Tibial nerve (tissue), 4 donors: ENCODE data around the gene MYH14. TPM values are rescaled to one million over a fixed set of nuclear protein-coding genes. Genes with fewer than 3 reads are reported as not detected.

ENCODE experiments used
- DNase-seq, 2 donors: peaks; one replicate each; pipeline ENCODE4 v3.0.0-alpha.2; 2019; ENCODE audit warnings: low spot score in 2 of 2
- H3K27ac ChIP-seq, 4 donors: fragments of 200-600 bp; sonication (generic) in 3 of 4; one replicate each; pipeline ENCODE4 v1.5.1; 2017 to 2019; ENCODE audit warnings: mild to moderate bottlenecking in 1 of 4
- H3K27me3 ChIP-seq, 2 donors: fragments of 200-600 bp; sonication (generic) in 1 of 2; one replicate each; pipeline versions ENCODE4 v1.5.1 to v1.6.0; 2017 to 2019
- H3K36me3 ChIP-seq, 3 donors: fragments of 200-600 bp; sonication (generic); one replicate each; pipeline ENCODE4 v1.5.1; 2018 to 2019
- H3K4me1 ChIP-seq, 4 donors: fragments of 200-600 bp; sonication (generic) in 3 of 4; one replicate each; pipeline ENCODE4 v1.5.1; 2017 to 2019
- H3K4me3 ChIP-seq, 4 donors: fragments of 200-600 bp; sonication (generic) in 3 of 4; one replicate each; pipeline ENCODE4 v1.5.1; 2017 to 2019; ENCODE audit warnings: mild to moderate bottlenecking in 1 of 4, moderate library complexity in 1 of 4
- H3K9me3 ChIP-seq, 4 donors: fragments of 200-600 bp; sonication (generic) in 3 of 4; one replicate each; pipeline ENCODE4 v1.5.1; 2017 to 2019
- CTCF ChIP-seq, 5 experiments: fragments of 200-600 bp in 3 of 5; fragments of 450-650 bp in 2 of 5; sonication (generic) in 3 of 5; IDR thresholded peaks; one replicate each; pipeline ENCODE4 v1.5.1; 2016 to 2019; ENCODE audit warnings: antibody characterized with exemption in 5 of 5, mild to moderate bottlenecking in 3 of 5, moderate library complexity in 2 of 5
- EP300 ChIP-seq, 2 donors: sonication (generic); formaldehyde crosslinking; IDR thresholded peaks; one replicate each; pipeline ENCODE4 v1.6.1; 2017; ENCODE audit warnings: antibody characterized with exemption in 2 of 2, mild to moderate bottlenecking in 1 of 2
- POLR2A ChIP-seq, 2 donors: fragments of 450-650 bp; IDR thresholded peaks; one replicate each; pipeline ENCODE4 v1.6.1; 2017; ENCODE audit warnings: antibody characterized with exemption in 2 of 2, mild to moderate bottlenecking in 2 of 2, moderate library complexity in 2 of 2
- WGBS, 2 donors: methylation state at CpG; one replicate each; pipeline ENCODE4 v1.1.5; 2018; 5-methylcytosine and 5-hydroxymethylcytosine counted together
- total RNA-seq, 4 donors: library from RNA; depleted of rRNA; stranded (reverse); fragments of >200 nt; gene quantifications; one replicate each; pipeline ENCODE4 v1.1.0, GENCODE V29; 2016

Gene MYH14
- total RNA-seq, 4 donors from 2014 or later, result 12.9 to 30.3 (median 15.3) TPM

- Histone ChIP-seq H3K4me3 (no peak overlapping the region), H3K9me3 (no peaks in the 10 kb centered on the region), H3K27ac (no peak overlapping the region), H3K36me3 (no peaks in the 10 kb centered on the region), H3K27me3 (peaks cover 0 to 31% of the 10 kb centered on the region in 2 donors), H3K4me1 (peaks cover 0 to 6% (median 0%) of the 10 kb centered on the region in 4 donors)
- TF ChIP-seq CTCF (IDR thresholded peaks at IDR 0.05) (no peak), POLR2A (IDR thresholded peaks at IDR 0.05) (no peak), EP300 (IDR thresholded peaks at IDR 0.05) (no peak)
- WGBS, 2 donors, result 78 to 79% methylated on average over 11 of the region's 11 CpGs
- no peak for DNase-seq
Observed at GRCh38 chr19:50319156-50319555, 115.7 kb downstream of the MYH14 start.

- H3K36me3 ChIP-seq, result no peaks in the 10 kb centered on the region
- no peaks in the 10 kb centered on the region for H3K4me1 ChIP-seq
- no peaks in the 10 kb centered on the region for H3K9me3 ChIP-seq
- no peak for DNase-seq
- no peak overlapping the region for H3K27ac ChIP-seq
- 86 to 95% methylated on average over 9 to 12 of the region's 12 CpGs for WGBS, 2 donors
- H3K27me3 ChIP-seq, result peaks cover 0 to 22% of the 10 kb centered on the region in 2 donors
- no peak overlapping the region for H3K4me3 ChIP-seq
- no peak for TF ChIP-seq POLR2A (IDR thresholded peaks at IDR 0.05)
- no peak for TF ChIP-seq CTCF (IDR thresholded peaks at IDR 0.05)
- no peak for TF ChIP-seq EP300 (IDR thresholded peaks at IDR 0.05)
Observed at GRCh38 chr19:50320051-50320450, 116.6 kb downstream of the MYH14 start.

- no peak for TF ChIP-seq POLR2A (IDR thresholded peaks at IDR 0.05)
- TF ChIP-seq CTCF (IDR thresholded peaks at IDR 0.05), result no peak
Observed at GRCh38 chr19:50320596-50320995, 117.2 kb downstream of the MYH14 start.

GRCh38 chr19:50321831-50322230 is 118.4 kb downstream of the MYH14 start:
- Histone ChIP-seq H3K27me3 (peaks cover 0 to 13% of the 10 kb centered on the region in 2 donors), H3K9me3 (no peaks in the 10 kb centered on the region), H3K4me1 (peaks cover 0 to 17% (median 6%) of the 10 kb centered on the region in 4 donors), H3K4me3 (no peak overlapping the region), H3K36me3 (no peaks in the 10 kb centered on the region), H3K27ac (no peak overlapping the region)
- DNase-seq, result no peak
- TF ChIP-seq CTCF (IDR thresholded peaks at IDR 0.05) (no peak), EP300 (IDR thresholded peaks at IDR 0.05) (no peak), POLR2A (IDR thresholded peaks at IDR 0.05) (no peak)
- 84 to 89% methylated on average over 4 of the region's 4 CpGs for WGBS, 2 donors

More at GRCh38 chr19:50320596-50320995, 117.2 kb downstream of the MYH14 start:
- H3K4me1 ChIP-seq, result peaks cover 0 to 5% (median 0%) of the 10 kb centered on the region in 4 donors
- WGBS, 2 donors, result 88 to 91% methylated on average over 20 of the region's 20 CpGs
- H3K27ac ChIP-seq, result no peak overlapping the region
- peaks cover 0 to 16% of the 10 kb centered on the region in 2 donors for H3K27me3 ChIP-seq
- H3K9me3 ChIP-seq, result no peaks in the 10 kb centered on the region
- no peaks in the 10 kb centered on the region for H3K36me3 ChIP-seq
- no peak overlapping the region for H3K4me3 ChIP-seq
- no peak for DNase-seq

- no peak for TF ChIP-seq CTCF (IDR thresholded peaks at IDR 0.05)
- TF ChIP-seq EP300 (IDR thresholded peaks at IDR 0.05), result no peak
- no peak for TF ChIP-seq POLR2A (IDR thresholded peaks at IDR 0.05)
- no peak overlapping the region for H3K27ac ChIP-seq
- peaks cover 0 to 17% (median 8%) of the 10 kb centered on the region in 4 donors for H3K4me1 ChIP-seq
- no peaks in the 10 kb centered on the region for H3K9me3 ChIP-seq
- no peak for DNase-seq
- H3K36me3 ChIP-seq, result no peaks in the 10 kb centered on the region
- peaks cover 0 to 13% of the 10 kb centered on the region in 2 donors for H3K27me3 ChIP-seq
- 67 to 70% methylated on average over 12 of the region's 12 CpGs for WGBS, 2 donors
- H3K4me3 ChIP-seq, result no peak overlapping the region
Observed at GRCh38 chr19:50322234-50322633, 118.8 kb downstream of the MYH14 start.
